ENCODE results near the gene COL26A1. TPM values are rescaled to one million over a fixed set of nuclear protein-coding genes. Genes with fewer than 3 reads are reported as not detected.

COL26A1 gene
- total RNA-seq, 2 experiments from 2014 or later = not detected

- POLR2A ChIA-PET = no interaction called here
Observed at GRCh38 chr7:101363734-101364374, 1.2 kb downstream of the COL26A1 start.

GRCh38 chr7:101365956-101366355, 3.3 kb downstream of the COL26A1 start:
- intact Hi-C loops (cut with micrococcal nuclease; ENCODE audit: unreplicated experiment) = loop anchor here (2.0 to 10.0 kb wide), 2 partner anchors 45 to 169 kb away; no protein-coding TSS in a partner anchor
- BruUV-seq (replicated peaks) = no TSS peak

More at GRCh38 chr7:101363734-101364374, 1.2 kb downstream of the COL26A1 start:
- intact Hi-C loops (cut with micrococcal nuclease; ENCODE audit: unreplicated experiment) = loop anchor here (1.0 to 10.0 kb wide), 4 partner anchors 47 to 171 kb away; no protein-coding TSS in a partner anchor
- Histone ChIP-seq H3K9me2 (ENCODE audit: insufficient read depth, low read length) (no peaks in the 10 kb centered on the region), H3K79me2 (ENCODE audit: insufficient read depth, low read depth, low read length) (no peaks in the 10 kb centered on the region), H3K4me3 (ENCODE audit: low read depth, low read length, poor library complexity, severe bottlenecking) (no peak overlapping the region), H3K27ac (ENCODE audit: low read depth, low read length, poor library complexity, severe bottlenecking) (no peak overlapping the region), H3K4me1 (ENCODE audit: insufficient read depth, low read length, poor library complexity, severe bottlenecking) (no peaks in the 10 kb centered on the region), H2AFZ (ENCODE audit: low read length) (no peak overlapping the region), H3K9me3 (ENCODE audit: low read length) (no peaks in the 10 kb centered on the region), H3K4me2 (ENCODE audit: low read length) (no peak overlapping the region), H3K36me3 (ENCODE audit: insufficient read depth, low read length) (no peaks in the 10 kb centered on the region), H4K20me1 (ENCODE audit: insufficient read depth, low read length) (no peaks in the 10 kb centered on the region)
- TF ChIP-seq CTCF (conservative IDR thresholded peaks at IDR 0.05; ENCODE audit: low read length) (peak; percentile 83), EZH2phosphoT487 (IDR thresholded peaks at IDR 0.05; ENCODE audit: borderline replicate concordance, low read depth, low read length) (no peak)
- BruUV-seq (replicated peaks) = no TSS peak
- CTCF ChIA-PET (ENCODE audit: unreplicated experiment) = no interaction called here
- peak; percentile 61 for DNase-seq (ENCODE audit: low spot score)

More at GRCh38 chr7:101365956-101366355, 3.3 kb downstream of the COL26A1 start:
- H3K27ac ChIP-seq (ENCODE audit: low read depth, low read length, poor library complexity, severe bottlenecking) = no peak overlapping the region
- no peak overlapping the region for H3K4me2 ChIP-seq (ENCODE audit: low read length)
- POLR2A ChIA-PET = no interaction called here
- H3K9me3 ChIP-seq (ENCODE audit: low read length) = no peaks in the 10 kb centered on the region
- H2AFZ ChIP-seq (ENCODE audit: low read length) = no peak overlapping the region
- no peaks in the 10 kb centered on the region for H4K20me1 ChIP-seq (ENCODE audit: insufficient read depth, low read length)
- no peaks in the 10 kb centered on the region for H3K9me2 ChIP-seq (ENCODE audit: insufficient read depth, low read length)
- H3K4me3 ChIP-seq (ENCODE audit: low read depth, low read length, poor library complexity, severe bottlenecking) = no peak overlapping the region
- no peaks in the 10 kb centered on the region for H3K79me2 ChIP-seq (ENCODE audit: insufficient read depth, low read depth, low read length)
- no peaks in the 10 kb centered on the region for H3K36me3 ChIP-seq (ENCODE audit: insufficient read depth, low read length)
- peaks cover 4% of the 10 kb centered on the region for H3K4me1 ChIP-seq (ENCODE audit: insufficient read depth, low read length, poor library complexity, severe bottlenecking)
- TF ChIP-seq CTCF (conservative IDR thresholded peaks at IDR 0.05; ENCODE audit: low read length) = no peak
- TF ChIP-seq EZH2phosphoT487 (IDR thresholded peaks at IDR 0.05; ENCODE audit: borderline replicate concordance, low read depth, low read length) = no peak
- DNase-seq (ENCODE audit: low spot score) = no peak
- CTCF ChIA-PET (ENCODE audit: unreplicated experiment) = no interaction called here

All from OCI-LY7 (cell line).